GM12874 (cell line): Measurements from ENCODE around the gene PTPRM.

Experiments
- CTCF ChIP-seq: IDR thresholded peaks from 2 replicates; pipeline ENCODE4 v1.5.1; 2011; ENCODE audit warnings: low read depth, mild to moderate bottlenecking, control low read depth, low read length, moderate library complexity; ENCODE audit not compliant: insufficient read depth

The PTPRM gene

GRCh38 chr18:7879717-7880116 lies 312.6 kb downstream of the PTPRM start:
- no peak for TF ChIP-seq CTCF

GRCh38 chr18:7885865-7886264 lies 318.7 kb downstream of the PTPRM start:
- TF ChIP-seq CTCF = no peak

- TF ChIP-seq CTCF = no peak
Measured at GRCh38 chr18:7886436-7886835, 319.3 kb downstream of the PTPRM start.

- no peak for TF ChIP-seq CTCF
Measured at GRCh38 chr18:7889515-7889914, 322.4 kb downstream of the PTPRM start.

GRCh38 chr18:7890075-7890474 lies 323.0 kb downstream of the PTPRM start:
- no peak for TF ChIP-seq CTCF

GRCh38 chr18:7892556-7892955 lies 325.4 kb downstream of the PTPRM start:
- TF ChIP-seq CTCF = no peak

GRCh38 chr18:7894592-7894991 lies 327.5 kb downstream of the PTPRM start:
- no peak for TF ChIP-seq CTCF

- no peak for TF ChIP-seq CTCF
Measured at GRCh38 chr18:7895346-7895745, 328.2 kb downstream of the PTPRM start.
